NCI-H82 treated with DMSO at 0.1 percent for 48 hours (cell line): ENCODE data around the gene FGFR3.

Experiments
- DNase-seq: peaks from one replicate; lab custom pipeline; 2025; ENCODE audit not compliant: unreplicated experiment; lab: John Stamatoyannopoulos, UW

Gene FGFR3

GRCh38 chr4:1792832-1793495, at the start of gene FGFR3:
TSS of gene FGFR3 (plus strand) at chr4:1793293. CDS start at chr4:1793935, 642 bp downstream.
- DNase-seq, result no peak

GRCh38 chr4:1743551-1743950, 49.5 kb upstream of the FGFR3 start:
- no peak for DNase-seq

GRCh38 chr4:1743975-1744374, 49.1 kb upstream of the FGFR3 start:
- DNase-seq, result no peak

- no peak for DNase-seq
Measured at GRCh38 chr4:1744552-1744951, 48.5 kb upstream of the FGFR3 start.

- DNase-seq, result no peak
Measured at GRCh38 chr4:1745165-1745564, 47.9 kb upstream of the FGFR3 start.

- no peak for DNase-seq
Measured at GRCh38 chr4:1745697-1746096, 47.4 kb upstream of the FGFR3 start.

- DNase-seq, result peak; percentile 59
Measured at GRCh38 chr4:1746265-1746691, 46.8 kb upstream of the FGFR3 start.

GRCh38 chr4:1746919-1747602, 46.0 kb upstream of the FGFR3 start:
- no peak for DNase-seq

GRCh38 chr4:1747603-1747967, 45.5 kb upstream of the FGFR3 start:
- no peak for DNase-seq

- peak; percentile 30 for DNase-seq
Measured at GRCh38 chr4:1748465-1748995, 44.6 kb upstream of the FGFR3 start.

GRCh38 chr4:1749370-1749769, 43.7 kb upstream of the FGFR3 start:
- DNase-seq, result no peak

GRCh38 chr4:1749826-1750225, 43.3 kb upstream of the FGFR3 start:
- no peak for DNase-seq

- DNase-seq, result no peak
Measured at GRCh38 chr4:1750381-1751154, 42.5 kb upstream of the FGFR3 start.

GRCh38 chr4:1751155-1751918, 41.8 kb upstream of the FGFR3 start:
- DNase-seq, result no peak

GRCh38 chr4:1751919-1752283, 41.2 kb upstream of the FGFR3 start:
- no peak for DNase-seq

- no peak for DNase-seq
Measured at GRCh38 chr4:1752284-1753041, 40.6 kb upstream of the FGFR3 start.

GRCh38 chr4:1753294-1753696, 39.8 kb upstream of the FGFR3 start:
- no peak for DNase-seq

GRCh38 chr4:1753697-1754311, 39.3 kb upstream of the FGFR3 start:
- DNase-seq, result no peak

- DNase-seq, result no peak
Measured at GRCh38 chr4:1754336-1754735, 38.8 kb upstream of the FGFR3 start.

GRCh38 chr4:1755297-1755696, 37.8 kb upstream of the FGFR3 start:
- DNase-seq, result no peak
